22Rv1 (cell line): ENCODE data around the gene MYBPC3.

Source experiments
- ZFX ChIP-seq: fragments of 450-650 bp; IDR thresholded peaks from 2 replicates; pipeline ENCODE4 v1.6.1; 2017; ENCODE audit warnings: antibody characterized with exemption, borderline replicate concordance
- TF ChIP-seq, protein P1 (sequence below): fragments of 450-650 bp; IDR thresholded peaks from 2 replicates; pipeline ENCODE4 v1.5.1; 2017; ENCODE audit warnings: mild to moderate bottlenecking

DNA sequence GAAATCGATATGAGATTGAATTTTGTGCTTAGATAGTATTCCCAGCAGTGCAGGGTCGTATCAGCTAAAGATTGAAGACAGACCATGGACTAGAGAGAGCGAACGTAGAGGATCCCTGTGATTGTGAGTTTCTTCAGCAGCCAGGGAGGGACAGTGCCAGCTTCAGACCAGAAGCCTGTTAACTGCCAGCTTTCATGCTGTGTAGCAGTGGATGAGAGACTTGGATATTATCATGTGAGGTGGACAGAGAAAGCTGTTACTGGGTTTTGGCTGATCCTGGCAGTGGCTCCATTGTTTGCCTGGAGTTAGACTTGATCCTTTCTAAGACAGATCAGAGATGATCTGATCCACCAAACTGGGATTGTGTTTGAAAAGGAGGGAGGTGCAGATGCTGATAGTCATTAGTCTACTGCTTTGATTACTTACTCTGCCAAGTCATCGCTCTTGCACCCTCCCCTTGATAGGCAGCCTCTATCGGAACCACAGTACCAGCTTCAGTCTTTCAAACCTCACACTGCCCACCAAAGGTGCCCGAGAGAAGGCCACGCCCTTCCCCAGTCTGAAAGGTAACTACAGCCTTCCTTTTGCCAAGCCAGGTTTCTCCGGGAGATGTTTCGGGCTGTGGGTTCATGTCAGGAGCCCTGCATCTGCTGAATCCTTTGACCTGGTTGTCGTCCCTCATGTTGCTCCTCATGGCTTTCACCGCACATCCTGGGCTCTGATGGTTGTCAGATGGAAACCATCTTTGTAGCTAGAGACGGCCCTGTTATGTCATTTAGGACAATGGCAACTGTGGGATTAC lies 66.3 kb downstream of the MYBPC3 start:
- TF ChIP-seq, protein P1, sequence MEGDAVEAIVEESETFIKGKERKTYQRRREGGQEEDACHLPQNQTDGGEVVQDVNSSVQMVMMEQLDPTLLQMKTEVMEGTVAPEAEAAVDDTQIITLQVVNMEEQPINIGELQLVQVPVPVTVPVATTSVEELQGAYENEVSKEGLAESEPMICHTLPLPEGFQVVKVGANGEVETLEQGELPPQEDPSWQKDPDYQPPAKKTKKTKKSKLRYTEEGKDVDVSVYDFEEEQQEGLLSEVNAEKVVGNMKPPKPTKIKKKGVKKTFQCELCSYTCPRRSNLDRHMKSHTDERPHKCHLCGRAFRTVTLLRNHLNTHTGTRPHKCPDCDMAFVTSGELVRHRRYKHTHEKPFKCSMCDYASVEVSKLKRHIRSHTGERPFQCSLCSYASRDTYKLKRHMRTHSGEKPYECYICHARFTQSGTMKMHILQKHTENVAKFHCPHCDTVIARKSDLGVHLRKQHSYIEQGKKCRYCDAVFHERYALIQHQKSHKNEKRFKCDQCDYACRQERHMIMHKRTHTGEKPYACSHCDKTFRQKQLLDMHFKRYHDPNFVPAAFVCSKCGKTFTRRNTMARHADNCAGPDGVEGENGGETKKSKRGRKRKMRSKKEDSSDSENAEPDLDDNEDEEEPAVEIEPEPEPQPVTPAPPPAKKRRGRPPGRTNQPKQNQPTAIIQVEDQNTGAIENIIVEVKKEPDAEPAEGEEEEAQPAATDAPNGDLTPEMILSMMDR, result no peak
- no peak for TF ChIP-seq ZFX
